IPS DF 6.9 (cell line): ENCODE measurements around the gene FAAP100.

Source experiments
- DNase-seq: peaks from one replicate; pipeline ENCODE4 v3.0.0-alpha.2; 2013; ENCODE audit warnings: low read depth, low spot score
- H3K27ac ChIP-seq: one replicate; pipeline ENCODE4 v1.5.1; 2013; ENCODE audit warnings: low read length, control low read depth
- H3K27me3 ChIP-seq: 2 replicates; pipeline ENCODE4 v1.6.1; 2013; ENCODE audit warnings: mild to moderate bottlenecking, low read length; ENCODE audit not compliant: control insufficient read depth, insufficient read depth
- H3K36me3 ChIP-seq: 2 replicates; pipeline ENCODE4 v1.6.1; 2013; ENCODE audit warnings: low read length; ENCODE audit not compliant: control insufficient read depth, insufficient read depth
- H3K4me1 ChIP-seq: 2 replicates; pipeline ENCODE4 v1.6.1; 2013; ENCODE audit warnings: low read length; ENCODE audit not compliant: control insufficient read depth, insufficient read depth
- H3K4me3 ChIP-seq: 2 replicates; pipeline ENCODE4 v1.5.1; 2013; ENCODE audit warnings: mild to moderate bottlenecking, low read length
- H3K9me3 ChIP-seq: 2 replicates; pipeline ENCODE4 v1.6.1; 2013; ENCODE audit warnings: low read length, inconsistent platforms; ENCODE audit not compliant: control insufficient read depth, insufficient read depth
- WGBS: extraction: QIAGEN DNeasy Blood & Tissue Kit; methylation state at CpG from one replicate; pipeline ENCODE4 v1.1.7; 2013; ENCODE audit warnings: mixed read lengths, missing lambda C conversion rate; ENCODE audit not compliant: insufficient read length, insufficient coverage; 5-methylcytosine and 5-hydroxymethylcytosine counted together

FAAP100 gene

GRCh38 chr17:81523402-81524038 is 28.6 kb downstream of the FAAP100 start:
- H3K36me3 ChIP-seq = no peaks in the 10 kb centered on the region; the same call in 1 of the 2 replicates
- H3K27ac ChIP-seq = no peak overlapping the region
- peaks cover 8% of the 10 kb centered on the region for H3K4me1 ChIP-seq
- no peaks in the 10 kb centered on the region; the same call in 1 of the 2 replicates for H3K27me3 ChIP-seq
- no CpG with 5 or more reads among the region's 17 CpGs for WGBS
- no peak for DNase-seq
- no peaks in the 10 kb centered on the region for H3K9me3 ChIP-seq
- no peak overlapping the region for H3K4me3 ChIP-seq

- H3K4me1 ChIP-seq = peaks cover 11% of the 10 kb centered on the region
- no peaks in the 10 kb centered on the region; the same call in 1 of the 2 replicates for H3K27me3 ChIP-seq
- DNase-seq = no peak
- no peak overlapping the region for H3K27ac ChIP-seq
- H3K36me3 ChIP-seq = no peaks in the 10 kb centered on the region; the same call in 1 of the 2 replicates
- WGBS = no CpG with 5 or more reads among the region's 26 CpGs
- H3K4me3 ChIP-seq = no peak overlapping the region
- no peaks in the 10 kb centered on the region for H3K9me3 ChIP-seq
Observed at GRCh38 chr17:81522491-81523401, 29.4 kb downstream of the FAAP100 start.

- H3K4me1 ChIP-seq = peaks cover 18% of the 10 kb centered on the region
- WGBS = no CpG with 5 or more reads among the region's 14 CpGs
- H3K36me3 ChIP-seq = no peaks in the 10 kb centered on the region; the same call in 1 of the 2 replicates
- no peak for DNase-seq
- H3K9me3 ChIP-seq = no peaks in the 10 kb centered on the region
- 0 out of 2 replicates have a peak overlapping the region, but pooled peaks have one; percentile 33 for H3K4me3 ChIP-seq
- no peak overlapping the region for H3K27ac ChIP-seq
- H3K27me3 ChIP-seq = no peaks in the 10 kb centered on the region; the same call in 1 of the 2 replicates
Observed at GRCh38 chr17:81520021-81520901, 31.9 kb downstream of the FAAP100 start.

GRCh38 chr17:81519284-81520020 is 32.7 kb downstream of the FAAP100 start:
- H3K9me3 ChIP-seq = no peaks in the 10 kb centered on the region
- no peak overlapping the region for H3K27ac ChIP-seq
- H3K4me1 ChIP-seq = peaks cover 18% of the 10 kb centered on the region
- no peak for DNase-seq
- peak overlapping the region; percentile 33; the same call in 1 of the 2 replicates for H3K4me3 ChIP-seq
- no peaks in the 10 kb centered on the region; the same call in 1 of the 2 replicates for H3K36me3 ChIP-seq
- no CpG with 5 or more reads among the region's 61 CpGs for WGBS
- H3K27me3 ChIP-seq = no peaks in the 10 kb centered on the region; the same call in 1 of the 2 replicates

- no peaks in the 10 kb centered on the region; the same call in 1 of the 2 replicates for H3K27me3 ChIP-seq
- peak overlapping the region; percentile 33; the same call in 1 of the 2 replicates for H3K4me3 ChIP-seq
- H3K36me3 ChIP-seq = no peaks in the 10 kb centered on the region; the same call in 1 of the 2 replicates
- H3K9me3 ChIP-seq = no peaks in the 10 kb centered on the region
- H3K4me1 ChIP-seq = peaks cover 18% of the 10 kb centered on the region
- no peak for DNase-seq
- WGBS = no CpG with 5 or more reads among the region's 47 CpGs
- no peak overlapping the region for H3K27ac ChIP-seq
Observed at GRCh38 chr17:81518785-81519283, 33.3 kb downstream of the FAAP100 start.

GRCh38 chr17:81518113-81518784 is 33.9 kb downstream of the FAAP100 start:
- DNase-seq = no peak
- no peaks in the 10 kb centered on the region for H3K9me3 ChIP-seq
- peaks cover 15% of the 10 kb centered on the region for H3K4me1 ChIP-seq
- WGBS = no CpG with 5 or more reads among the region's 24 CpGs
- H3K36me3 ChIP-seq = no peaks in the 10 kb centered on the region
- H3K27me3 ChIP-seq = no peaks in the 10 kb centered on the region; the same call in 1 of the 2 replicates
- peak overlapping the region; percentile 33; the same call in 1 of the 2 replicates for H3K4me3 ChIP-seq
- no peak overlapping the region for H3K27ac ChIP-seq

GRCh38 chr17:81517339-81518112 is 34.6 kb downstream of the FAAP100 start:
- Histone ChIP-seq H3K4me1 (peaks cover 15% of the 10 kb centered on the region), H3K4me3 (no peak overlapping the region)

GRCh38 chr17:81517009-81517338 is 35.2 kb downstream of the FAAP100 start:
- no CpG with 5 or more reads among the region's 9 CpGs for WGBS
- Histone ChIP-seq H3K9me3 (no peaks in the 10 kb centered on the region), H3K27me3 (no peaks in the 10 kb centered on the region; the same call in 1 of the 2 replicates), H3K4me1 (peaks cover 15% of the 10 kb centered on the region), H3K36me3 (no peaks in the 10 kb centered on the region), H3K4me3 (no peak overlapping the region), H3K27ac (no peak overlapping the region)
- no peak for DNase-seq

More at GRCh38 chr17:81517339-81518112, 34.6 kb downstream of the FAAP100 start:
- Histone ChIP-seq H3K36me3 (no peaks in the 10 kb centered on the region), H3K9me3 (no peaks in the 10 kb centered on the region), H3K27me3 (no peaks in the 10 kb centered on the region; the same call in 1 of the 2 replicates), H3K27ac (no peak overlapping the region)
- no CpG with 5 or more reads among the region's 24 CpGs for WGBS
- no peak for DNase-seq
